Mammary epithelial cell (primary cell): ENCODE measurements around the gene SLC8A1.

ENCODE experiments used
- CTCF ChIP-seq, 2 donors: IDR thresholded peaks in 1 of 2; conservative IDR thresholded peaks in 1 of 2; 2 replicates each; pipeline ENCODE4 v1.5.1; 2011 to 2012; ENCODE audit warnings: inconsistent platforms in 2 of 2, low read length in 2 of 2, mild to moderate bottlenecking in 2 of 2, control low read depth in 1 of 2, low read depth in 1 of 2; ENCODE audit not compliant: insufficient read depth in 1 of 2; ENCODE audit errors: extremely low read depth in 1 of 2
- EZH2 ChIP-seq: IDR thresholded peaks from 2 replicates; pipeline ENCODE4 v1.6.1; 2012; ENCODE audit warnings: low read length, inconsistent platforms, borderline replicate concordance

DNA sequence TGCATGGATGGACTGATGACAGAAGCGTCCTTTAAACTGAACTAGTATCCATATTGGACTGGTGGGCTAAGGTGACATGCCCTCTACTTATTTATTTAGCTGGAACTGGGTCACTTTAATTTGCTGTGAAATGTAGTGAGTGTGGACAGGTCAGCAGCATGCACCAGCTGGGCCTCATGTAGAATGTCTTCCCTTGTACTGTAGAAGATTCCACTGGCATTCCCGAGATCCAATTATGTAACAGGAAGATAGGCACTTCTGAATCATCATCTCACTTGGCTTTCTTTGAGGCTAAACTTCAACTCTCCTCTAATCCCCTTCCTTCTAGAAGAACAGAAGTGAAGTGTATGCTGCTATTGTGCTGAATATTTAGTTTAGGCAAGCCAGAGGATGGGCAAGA lies 296.2 kb downstream of the SLC8A1 start:
- TF ChIP-seq CTCF (conservative IDR thresholded peaks at IDR 0.05 in 1 of 2, IDR thresholded peaks at IDR 0.05 in 1 of 2; ENCODE audit: extremely low read depth in 1 of 2, insufficient read depth in 1 of 2, low read depth in 1 of 2, low read length in 2 of 2) (no peak), EZH2 (no peak)
